Endothelial cell of umbilical vein (primary cell): Measurements from ENCODE around the gene MTERF4. TPM values are rescaled to one million over a fixed set of nuclear protein-coding genes. Genes with fewer than 3 reads are reported as not detected.

ENCODE experiments used
- BruUV-seq: library from RNA; stranded (reverse); fragments of 400-500 nt; replicated peaks from 2 replicates; lab custom pipeline; 2021; lab: Mats Ljungman, UMichigan
- CTCF ChIA-PET: fragments of 300-600, 350-600 bp; sonication (Branson Sonifier 250); formaldehyde crosslinking; loops from one replicate; lab custom pipeline; 2021; ENCODE audit warnings: antibody characterized with exemption, inconsistent platforms; lab: Charles Lee
- POLR2A ChIA-PET: fragments of 300-600, 350-600 bp; sonication (Branson Sonifier 250); formaldehyde crosslinking; loops from one replicate; lab custom pipeline; 2021; ENCODE audit warnings: antibody characterized with exemption, inconsistent platforms; lab: Charles Lee
- DNase-seq: peaks from one replicate; pipeline ENCODE4 v3.0.0-alpha.2; 2011; ENCODE audit warnings: low read depth, low spot score
- FAIRE-seq: peaks from 2 replicates; lab custom pipeline; 2011; peaks lifted over from hg19 to GRCh38; lab: Jason Lieb, UNC
- H2AFZ ChIP-seq: 2 replicates; pipeline ENCODE4 v1.6.0; 2012; ENCODE audit warnings: low read depth, low read length, control low read depth, inconsistent platforms
- H3K27ac ChIP-seq: 2 replicates; pipeline ENCODE4 v1.5.1; 2011; ENCODE audit warnings: low read depth, mild to moderate bottlenecking, control low read depth, low read length, moderate library complexity; ENCODE audit not compliant: insufficient read depth
- H3K27me3 ChIP-seq, 2 experiments: 2 replicates each; pipeline versions ENCODE4 v1.6.0 to v1.6.1; 2011; ENCODE audit warnings: low read length in 2 of 2, mixed read lengths in 1 of 2; ENCODE audit not compliant: control insufficient read depth in 2 of 2, insufficient read depth in 2 of 2
- H3K36me3 ChIP-seq, 2 experiments: 2 replicates in 1 of 2; 3 replicates in 1 of 2; pipeline ENCODE4 v1.5.1; 2011; ENCODE audit warnings: low read length in 2 of 2, mild to moderate bottlenecking in 1 of 2, moderate library complexity in 1 of 2; ENCODE audit not compliant: control insufficient read depth in 2 of 2, insufficient read depth in 2 of 2; ENCODE audit errors: extremely low read depth in 1 of 2
- H3K4me1 ChIP-seq: 3 replicates; pipeline ENCODE4 v1.5.1; 2011; ENCODE audit warnings: mild to moderate bottlenecking, low read length; ENCODE audit not compliant: control insufficient read depth, insufficient read depth; ENCODE audit errors: extremely low read depth
- H3K4me2 ChIP-seq: 2 replicates; pipeline ENCODE4 v1.6.1; 2011; ENCODE audit warnings: low read length, control low read depth, mixed read lengths; ENCODE audit not compliant: insufficient read depth
- H3K4me3 ChIP-seq, 3 experiments: fragments of 200-600 bp in 1 of 3; sonication (generic), shearing (Covaris generic) in 1 of 3; replicated peaks in 1 of 3; 2 replicates each; pipeline ENCODE4 v1.5.1; 2011 to 2016; ENCODE audit warnings: control low read depth in 3 of 3, low read length in 3 of 3, mild to moderate bottlenecking in 2 of 3, inconsistent platforms in 1 of 3, low read depth in 1 of 3, moderate library complexity in 1 of 3; ENCODE audit not compliant: insufficient read depth in 1 of 3
- H3K79me2 ChIP-seq: 2 replicates; pipeline ENCODE4 v1.6.0; 2012; ENCODE audit warnings: low read length, inconsistent platforms; ENCODE audit not compliant: control insufficient read depth, insufficient read depth
- H3K9ac ChIP-seq: replicated peaks from 2 replicates; pipeline ENCODE3; 2011; ENCODE audit warnings: low read length, control low read depth; ENCODE audit not compliant: insufficient read depth; ENCODE audit errors: extremely low read depth
- H3K9me1 ChIP-seq: replicated peaks from 3 replicates; pipeline ENCODE4 v1.6.0; 2011; ENCODE audit warnings: mild to moderate bottlenecking, low read length; ENCODE audit not compliant: control insufficient read depth, insufficient read depth; ENCODE audit errors: extremely low read depth
- H3K9me3 ChIP-seq: replicated peaks from 2 replicates; pipeline ENCODE4 v1.5.1; 2012; ENCODE audit warnings: low read length, inconsistent platforms; ENCODE audit not compliant: control insufficient read depth, insufficient read depth
- H4K20me1 ChIP-seq: replicated peaks from 2 replicates; pipeline ENCODE3; 2011; ENCODE audit warnings: mild to moderate bottlenecking, low read length; ENCODE audit not compliant: control insufficient read depth, insufficient read depth; ENCODE audit errors: extremely low read depth
- CTCF ChIP-seq, 2 donors: IDR thresholded peaks; 1 replicate in 1 of 2; 2 replicates in 1 of 2; pipeline ENCODE4 v1.5.1; 2011; ENCODE audit warnings: low read length in 2 of 2, mild to moderate bottlenecking in 2 of 2, moderate library complexity in 2 of 2, control low read depth in 1 of 2, inconsistent platforms in 1 of 2, low read depth in 1 of 2; ENCODE audit not compliant: insufficient read depth in 1 of 2; ENCODE audit errors: extremely low read depth in 1 of 2
- EZH2 ChIP-seq: IDR thresholded peaks from 2 replicates; pipeline ENCODE4 v1.6.1; 2012; ENCODE audit warnings: borderline replicate concordance, low read depth, mild to moderate bottlenecking, moderate library complexity, low read length, inconsistent platforms; ENCODE audit not compliant: severe bottlenecking
- FOS ChIP-seq: IDR thresholded peaks from 2 replicates; pipeline ENCODE4 v1.6.1; 2011; ENCODE audit warnings: mild to moderate bottlenecking, low read length, moderate library complexity, borderline replicate concordance; ENCODE audit not compliant: insufficient read depth
- GATA2 ChIP-seq: IDR thresholded peaks from 2 replicates; pipeline ENCODE4 v1.7.0; 2011; ENCODE audit warnings: low read depth, mild to moderate bottlenecking, moderate library complexity, mixed read lengths, low read length; ENCODE audit not compliant: insufficient read length, insufficient read depth
- JUN ChIP-seq: IDR thresholded peaks from 2 replicates; pipeline ENCODE4 v1.6.1; 2011; ENCODE audit warnings: borderline replicate concordance, low read depth; ENCODE audit not compliant: insufficient read length, insufficient read depth
- MYC ChIP-seq: IDR thresholded peaks from one replicate; pipeline ENCODE4 v1.6.1; 2011; ENCODE audit warnings: mild to moderate bottlenecking, low read depth, low read length
- POLR2A ChIP-seq: IDR thresholded peaks from 2 replicates; pipeline ENCODE4 v1.6.1; 2012; ENCODE audit warnings: low read depth, mild to moderate bottlenecking, control low read depth, low read length
- POLR2AphosphoS5 ChIP-seq: IDR thresholded peaks from 2 replicates; pipeline ENCODE4 v1.6.1; 2012; ENCODE audit warnings: low read depth, mild to moderate bottlenecking, control low read depth, low read length, moderate library complexity; ENCODE audit not compliant: insufficient read depth
- dilution Hi-C: fragments of 300-500 bp; cut with MboI; formaldehyde crosslinking; loops from one replicate; pipeline ENCODE4 v1.15.0; 2019; ENCODE audit warnings: low sequenced_read_pairs; ENCODE audit not compliant: extremely low pct_ligation_motif_present
- intact Hi-C: fragments of 100-400 bp; cut with micrococcal nuclease; formaldehyde crosslinking; loops from one replicate; pipeline ENCODE4 v1.10.0; 2022
- polyA plus RNA-seq, 4 experiments: library from polyadenylated mRNA; depleted of rRNA in 3 of 4; stranded (reverse) in 3 of 4; unstranded in 1 of 4; fragments of >200 nt; gene quantifications; 2 replicates each; pipeline versions ENCODE4 v1.2.1 to v1.2.3, GENCODE V29; 2011 to 2012; ENCODE audit warnings: missing spikeins in 1 of 4
- total RNA-seq: library from RNA; stranded (reverse); gene quantifications from 2 replicates; pipeline ENCODE4 v1.2.3, GENCODE V29; 2021

Gene MTERF4
- total and polyA plus RNA-seq, 2 donors (not counting 3 experiments of a cell fraction or from before 2014, with no cell fraction given): 14.7 to 27.3 TPM

GRCh38 chr2:241148239-241148638 is 46.2 kb upstream of the MTERF4 start:
- peak overlapping the region; percentile 30 for H3K9ac ChIP-seq
- dilution Hi-C loops: no loop called here
- BruUV-seq: TSS peak; percentile 46
- no peaks in the 10 kb centered on the region for H3K9me1 ChIP-seq
- POLR2A ChIA-PET: no interaction called here
- peaks cover 15% of the 10 kb centered on the region for H3K4me1 ChIP-seq
- no peaks in the 10 kb centered on the region for H3K27me3 ChIP-seq
- FAIRE-seq (no peak), DNase-seq (no peak)
- H4K20me1 ChIP-seq: no peaks in the 10 kb centered on the region
- CTCF ChIA-PET: interaction anchor here (1.3 kb wide), 1 partner anchor 234 kb away, joined by 4 read pairs; no protein-coding TSS in a partner anchor
- no peak for TF ChIP-seq POLR2AphosphoS5
- TF ChIP-seq JUN: no peak
- TF ChIP-seq FOS: no peak
- no peak for TF ChIP-seq GATA2
- no peak for TF ChIP-seq MYC
- no peak for TF ChIP-seq POLR2A
- no peak for TF ChIP-seq EZH2
- peak overlapping the region; percentile 86 for H2AFZ ChIP-seq
- no peaks in the 10 kb centered on the region for H3K9me3 ChIP-seq
- no peaks in the 10 kb centered on the region for H3K36me3 ChIP-seq
- H3K4me3 ChIP-seq: peak overlapping the region in 1 of 3 experiments; percentile 65
- intact Hi-C loops: loop anchor here (5.0 to 10.0 kb wide), 2 partner anchors 293 to 584 kb away; partner anchors contain the start of gene D2HGDH
- peaks cover 13% of the 10 kb centered on the region for H3K79me2 ChIP-seq
- H3K27ac ChIP-seq: no peak overlapping the region
- H3K4me2 ChIP-seq: peak overlapping the region; percentile 54

- no peak for TF ChIP-seq EZH2
- TF ChIP-seq JUN: no peak
- TF ChIP-seq CTCF (IDR thresholded peaks at IDR 0.05; ENCODE audit: extremely low read depth in 1 of 2, insufficient read depth in 1 of 2, low read depth in 1 of 2, low read length in 2 of 2): no peak
- no peak for TF ChIP-seq POLR2AphosphoS5
- no peak for TF ChIP-seq MYC
- Histone ChIP-seq H2AFZ (no peak overlapping the region), H3K9me3 (no peaks in the 10 kb centered on the region), H3K9ac (no peak overlapping the region), H3K4me3 (no peak overlapping the region), H3K36me3 (no peaks in the 10 kb centered on the region), H3K4me2 (no peak overlapping the region), H3K27me3 (no peaks in the 10 kb centered on the region), H4K20me1 (no peaks in the 10 kb centered on the region), H3K4me1 (peaks cover 15% of the 10 kb centered on the region), H3K27ac (no peak overlapping the region), H3K9me1 (no peaks in the 10 kb centered on the region), H3K79me2 (peaks cover 13% of the 10 kb centered on the region)
- POLR2A ChIA-PET: no interaction called here
- no TSS peak for BruUV-seq
- FAIRE-seq (no peak), DNase-seq (no peak)
- intact Hi-C loops: loop anchor here (5.0 to 10.0 kb wide), 2 partner anchors 293 to 585 kb away; partner anchors contain the start of gene D2HGDH
- dilution Hi-C loops: no loop called here
- CTCF ChIA-PET: interaction anchor here (1.0 kb wide), 1 partner anchor 69 kb away, joined by 3 read pairs; no protein-coding TSS in a partner anchor
These were observed 45.2 kb upstream of the MTERF4 start for GRCh38 chr2:241147336-241147735.
